Panc1 (cell line): ENCODE results near the gene TIGAR. TPM values are rescaled to one million over a fixed set of nuclear protein-coding genes. Genes with fewer than 3 reads are reported as not detected.

ENCODE experiments used
- ATAC-seq: fragments of 200-7000 bp; cut with Tn5 transposase; 2 replicates; pipeline ENCODE4 v1.9.1; 2020; ENCODE audit warnings: mild to moderate bottlenecking, moderate library complexity
- BruUV-seq: library from RNA; stranded (reverse); fragments of 400-500 nt; replicated peaks from 2 replicates; lab custom pipeline; 2021; lab: Mats Ljungman, UMichigan
- CTCF ChIA-PET: fragments of 300-600 bp; sonication (Branson Sonifier 250); formaldehyde crosslinking; loops from one replicate; lab custom pipeline; 2022; ENCODE audit warnings: antibody characterized with exemption; lab: Charles Lee
- POLR2A ChIA-PET: fragments of 300-600 bp; sonication (Branson Sonifier 250); formaldehyde crosslinking; loops from one replicate; lab custom pipeline; 2022; ENCODE audit warnings: antibody characterized with exemption; lab: Charles Lee
- DNase-seq: peaks from one replicate; pipeline ENCODE4 v3.0.0-alpha.2; 2010; ENCODE audit warnings: low read depth, low spot score
- H3K27ac ChIP-seq: 2 replicates; pipeline ENCODE4 v1.5.1; 2011; ENCODE audit warnings: mild to moderate bottlenecking, low read length, inconsistent platforms
- H3K27me3 ChIP-seq: fragments of 200-500 bp; sonication (Bioruptor generic); 2 replicates; pipeline ENCODE4 v1.6.0; 2014; ENCODE audit warnings: low read length, inconsistent platforms; ENCODE audit not compliant: control insufficient read depth, insufficient read depth
- H3K36me3 ChIP-seq: fragments of 200-500 bp; sonication (Bioruptor generic); 2 replicates; pipeline ENCODE4 v1.5.1; 2014; ENCODE audit warnings: inconsistent platforms, mild to moderate bottlenecking, low read length, moderate library complexity; ENCODE audit not compliant: control insufficient read depth, insufficient read depth
- H3K4me1 ChIP-seq: 2 replicates; pipeline ENCODE4 v1.5.1; 2011; ENCODE audit warnings: inconsistent platforms, mild to moderate bottlenecking, low read length, moderate library complexity; ENCODE audit not compliant: control insufficient read depth, insufficient read depth
- H3K4me3 ChIP-seq, 2 experiments: 2 replicates each; pipeline ENCODE4 v1.5.1; 2011 to 2012; ENCODE audit warnings: low read depth in 2 of 2, low read length in 2 of 2, mild to moderate bottlenecking in 2 of 2, inconsistent platforms in 1 of 2, moderate library complexity in 1 of 2
- H3K9me3 ChIP-seq: fragments of 200-500 bp; sonication (Bioruptor generic); 2 replicates; pipeline ENCODE4 v1.5.1; 2014; ENCODE audit warnings: low read depth, mild to moderate bottlenecking, inconsistent platforms, low read length, moderate library complexity; ENCODE audit not compliant: control insufficient read depth, insufficient read depth
- POLR2AphosphoS5 ChIP-seq: IDR thresholded peaks from 2 replicates; pipeline ENCODE4 v1.6.1; 2012; ENCODE audit warnings: mild to moderate bottlenecking, low read depth, low read length, moderate library complexity
- REST ChIP-seq, 2 experiments: IDR thresholded peaks; 2 replicates each; pipeline ENCODE4 v1.6.1; 2011 to 2012; ENCODE audit warnings: low read depth in 2 of 2, control low read depth in 1 of 2, low read length in 1 of 2, mild to moderate bottlenecking in 1 of 2, moderate library complexity in 1 of 2; ENCODE audit not compliant: insufficient read depth in 1 of 2
- SIN3A ChIP-seq: IDR thresholded peaks from 2 replicates; pipeline ENCODE4 v1.6.1; 2012; ENCODE audit warnings: low read depth, mild to moderate bottlenecking, low read length, moderate library complexity, borderline replicate concordance; ENCODE audit not compliant: insufficient read depth
- TCF7L2 ChIP-seq: IDR thresholded peaks from 2 replicates; pipeline ENCODE4 v1.6.1; 2011; ENCODE audit warnings: mild to moderate bottlenecking, low read depth, low read length, inconsistent platforms
- in situ Hi-C: cut with HindIII; loops from 2 replicates; pipeline ENCODE4 v1.10.0; 2016; ENCODE audit warnings: low sequenced_read_pairs, low pct_unique_long_range_greater_than_20kb
- intact Hi-C: fragments of 100-400 bp; cut with micrococcal nuclease; formaldehyde crosslinking; loops from one replicate; pipeline ENCODE4 v1.10.0; 2022; ENCODE audit not compliant: unreplicated experiment
- total RNA-seq: library from RNA; stranded (reverse); gene quantifications from one replicate; pipeline ENCODE4 v1.2.1, GENCODE V29; 2021; ENCODE audit not compliant: unreplicated experiment
- TF ChIP-seq, protein P1 (sequence below): fragments of 450-650 bp; IDR thresholded peaks from 2 replicates; pipeline ENCODE4 v1.5.1; 2017; ENCODE audit warnings: mild to moderate bottlenecking

Gene TIGAR
- total RNA-seq, 1 experiment from 2014 or later, result 17.4 TPM

DNA sequence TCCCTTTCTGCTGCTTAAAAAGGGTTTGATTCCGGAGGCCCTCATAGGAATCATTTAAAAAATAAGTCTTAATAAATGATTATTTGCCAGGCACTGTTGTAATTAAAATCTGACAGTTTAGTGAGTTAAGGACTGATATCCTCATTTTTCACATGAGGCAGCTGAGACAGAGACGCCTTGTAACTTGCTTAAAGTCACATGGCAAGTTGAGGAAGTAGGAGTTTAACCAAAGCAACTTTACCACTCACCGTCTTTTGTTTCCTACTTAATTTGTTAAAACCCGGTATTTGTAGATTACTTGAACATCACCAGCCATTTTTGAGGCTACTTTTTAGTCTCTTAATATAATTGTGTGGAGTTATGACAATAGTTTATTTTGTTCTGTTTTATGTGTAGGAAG, 2.4 kb downstream of the TIGAR start:
- Histone ChIP-seq H3K36me3 (peaks cover 2% of the 10 kb centered on the region; the same call in 1 of the 2 replicates), H3K27me3 (no peaks in the 10 kb centered on the region), H3K4me1 (no peaks in the 10 kb centered on the region), H3K4me3 (no peak overlapping the region), H3K9me3 (no peaks in the 10 kb centered on the region), H3K27ac (no peak overlapping the region)
- in situ Hi-C loops, result no loop called here
- intact Hi-C loops, result no loop called here
- DNase-seq, result no peak
- ChIA-PET POLR2A (no interaction called here), CTCF (interaction anchor here (0.7 kb wide), 1 partner anchor 42 kb away, joined by 5 read pairs; no protein-coding TSS in a partner anchor)
- BruUV-seq, result no TSS peak
- TF ChIP-seq TCF7L2, result no peak
- TF ChIP-seq SIN3A, result no peak
- no peak for TF ChIP-seq REST (IDR thresholded peaks at IDR 0.05; ENCODE audit: insufficient read depth in 1 of 2, low read depth in 2 of 2, low read length in 1 of 2)
- no peak for TF ChIP-seq POLR2AphosphoS5
- TF ChIP-seq, protein P1, sequence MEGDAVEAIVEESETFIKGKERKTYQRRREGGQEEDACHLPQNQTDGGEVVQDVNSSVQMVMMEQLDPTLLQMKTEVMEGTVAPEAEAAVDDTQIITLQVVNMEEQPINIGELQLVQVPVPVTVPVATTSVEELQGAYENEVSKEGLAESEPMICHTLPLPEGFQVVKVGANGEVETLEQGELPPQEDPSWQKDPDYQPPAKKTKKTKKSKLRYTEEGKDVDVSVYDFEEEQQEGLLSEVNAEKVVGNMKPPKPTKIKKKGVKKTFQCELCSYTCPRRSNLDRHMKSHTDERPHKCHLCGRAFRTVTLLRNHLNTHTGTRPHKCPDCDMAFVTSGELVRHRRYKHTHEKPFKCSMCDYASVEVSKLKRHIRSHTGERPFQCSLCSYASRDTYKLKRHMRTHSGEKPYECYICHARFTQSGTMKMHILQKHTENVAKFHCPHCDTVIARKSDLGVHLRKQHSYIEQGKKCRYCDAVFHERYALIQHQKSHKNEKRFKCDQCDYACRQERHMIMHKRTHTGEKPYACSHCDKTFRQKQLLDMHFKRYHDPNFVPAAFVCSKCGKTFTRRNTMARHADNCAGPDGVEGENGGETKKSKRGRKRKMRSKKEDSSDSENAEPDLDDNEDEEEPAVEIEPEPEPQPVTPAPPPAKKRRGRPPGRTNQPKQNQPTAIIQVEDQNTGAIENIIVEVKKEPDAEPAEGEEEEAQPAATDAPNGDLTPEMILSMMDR, result no peak
- no peak for ATAC-seq

- no peaks in the 10 kb centered on the region for H3K27me3 ChIP-seq
- H3K27ac ChIP-seq, result no peak overlapping the region
- CTCF ChIA-PET, result interaction anchor here (0.7 kb wide), 1 partner anchor 41 kb away, joined by 5 read pairs; no protein-coding TSS in a partner anchor
- no peak overlapping the region for H3K4me3 ChIP-seq
- intact Hi-C loops, result no loop called here
- peaks cover 2% of the 10 kb centered on the region; the same call in 1 of the 2 replicates for H3K36me3 ChIP-seq
- no peaks in the 10 kb centered on the region for H3K4me1 ChIP-seq
- H3K9me3 ChIP-seq, result no peaks in the 10 kb centered on the region
- BruUV-seq, result no TSS peak
- TF ChIP-seq POLR2AphosphoS5 (no peak), REST (IDR thresholded peaks at IDR 0.05; ENCODE audit: insufficient read depth in 1 of 2, low read depth in 2 of 2, low read length in 1 of 2) (no peak), TCF7L2 (no peak), SIN3A (no peak)
- TF ChIP-seq, protein P1, result no peak
- ATAC-seq (no peak), DNase-seq (no peak)
- in situ Hi-C loops, result no loop called here
- POLR2A ChIA-PET, result interaction anchor here (0.6 kb wide), 1 partner anchor 8 kb away, joined by 3 read pairs; no protein-coding TSS in a partner anchor
Measured at GRCh38 chr12:4324366-4324765, 3.4 kb downstream of the TIGAR start.
